Activated CD4-positive, alpha-beta T cell treated with anti-CD3 and anti-CD28 coated beads, Interleukin-2, Interleukin-6, amounts not matched to agents 100 ng/mL and 50 ng/mL, durations not matched to agents 16 hours and 8 hours (primary cell): ENCODE results near the gene ATP2B1.

Experiments used
- DNase-seq: peaks from one replicate; pipeline ENCODE4 v3.0.0-alpha.2; 2020

The ATP2B1 gene

GRCh38 chr12:89574736-89575208 is 133.9 kb downstream of the ATP2B1 start:
- no peak for DNase-seq

GRCh38 chr12:89573051-89573810 is 135.4 kb downstream of the ATP2B1 start:
- DNase-seq, result no peak

GRCh38 chr12:89571491-89572195 is 137.0 kb downstream of the ATP2B1 start:
- DNase-seq, result no peak

GRCh38 chr12:89568484-89568883 is 140.2 kb downstream of the ATP2B1 start:
- no peak for DNase-seq

- no peak for DNase-seq
Observed at GRCh38 chr12:89567691-89568239, 140.9 kb downstream of the ATP2B1 start.

GRCh38 chr12:89566615-89567014 is 142.0 kb downstream of the ATP2B1 start:
- peak; percentile 2 for DNase-seq

- no peak for DNase-seq
Observed at GRCh38 chr12:89565002-89565401, 143.6 kb downstream of the ATP2B1 start.

GRCh38 chr12:89559753-89560152 is 148.9 kb downstream of the ATP2B1 start:
- DNase-seq, result no peak

GRCh38 chr12:89556976-89557375 is 151.7 kb downstream of the ATP2B1 start:
- DNase-seq, result no peak

- DNase-seq, result no peak
Observed at GRCh38 chr12:89552376-89552775, 156.3 kb downstream of the ATP2B1 start.

- no peak for DNase-seq
Observed at GRCh38 chr12:89551747-89552146, 156.9 kb downstream of the ATP2B1 start.

GRCh38 chr12:89547101-89547500 is 161.5 kb downstream of the ATP2B1 start:
- DNase-seq, result no peak

GRCh38 chr12:89546151-89546550 is 162.5 kb downstream of the ATP2B1 start:
- no peak for DNase-seq

- no peak for DNase-seq
Observed at GRCh38 chr12:89544681-89545184, 163.9 kb downstream of the ATP2B1 start.

- no peak for DNase-seq
Observed at GRCh38 chr12:89544022-89544421, 164.6 kb downstream of the ATP2B1 start.

GRCh38 chr12:89542912-89543592 is 165.6 kb downstream of the ATP2B1 start:
- DNase-seq, result peak; percentile 76

GRCh38 chr12:89542236-89542635 is 166.4 kb downstream of the ATP2B1 start:
- DNase-seq, result no peak

GRCh38 chr12:89540586-89540985 is 168.1 kb downstream of the ATP2B1 start:
- DNase-seq, result no peak

- DNase-seq, result no peak
Observed at GRCh38 chr12:89539426-89540223, 169.0 kb downstream of the ATP2B1 start.

- DNase-seq, result no peak
Observed at GRCh38 chr12:89538897-89539296, 169.7 kb downstream of the ATP2B1 start.
